ENCODE results near the gene RER1.

The RER1 gene

GRCh38 chr1:2409745-2410144, 18.1 kb downstream of the RER1 start:
- DNase-seq = no peak

- DNase-seq = no peak
Observed at GRCh38 chr1:2411801-2412394, 20.3 kb downstream of the RER1 start.

GRCh38 chr1:2412395-2412772, 20.7 kb downstream of the RER1 start, which contains the start of gene PEX10:
PEX10 (minus strand) TSS chr1:2412564; CDS start chr1:2412502, 62 bp downstream.
- DNase-seq = peak; percentile 83 to 92

- DNase-seq = peak in 1 of 2 experiments; percentile 30
Observed at GRCh38 chr1:2412773-2413494, 21.3 kb downstream of the RER1 start.

GRCh38 chr1:2413495-2414296, 22.1 kb downstream of the RER1 start:
- no peak for DNase-seq

- DNase-seq = peak; percentile 67 to 78
Observed at GRCh38 chr1:2414297-2414958, 22.8 kb downstream of the RER1 start.

GRCh38 chr1:2415337-2415736, 23.7 kb downstream of the RER1 start:
- DNase-seq = peak in 1 of 2 experiments; percentile 16

- no peak for DNase-seq
Observed at GRCh38 chr1:2415801-2416208, 24.2 kb downstream of the RER1 start.

GRCh38 chr1:2416403-2416802, 24.8 kb downstream of the RER1 start:
- no peak for DNase-seq

GRCh38 chr1:2417083-2417832, 25.6 kb downstream of the RER1 start:
- no peak for DNase-seq

GRCh38 chr1:2417833-2418225, 26.2 kb downstream of the RER1 start:
- DNase-seq = no peak

- DNase-seq = no peak
Observed at GRCh38 chr1:2418791-2419320, 27.2 kb downstream of the RER1 start.

- DNase-seq = no peak
Observed at GRCh38 chr1:2419416-2419815, 27.8 kb downstream of the RER1 start.

- no peak for DNase-seq
Observed at GRCh38 chr1:2422523-2422922, 30.9 kb downstream of the RER1 start.

GRCh38 chr1:2425892-2426291, 34.3 kb downstream of the RER1 start:
- DNase-seq = peak in 1 of 2 experiments; percentile 55

GRCh38 chr1:2426540-2426939, 34.9 kb downstream of the RER1 start:
- DNase-seq = no peak

GRCh38 chr1:2427051-2427450, 35.4 kb downstream of the RER1 start:
- DNase-seq = no peak

- no peak for DNase-seq
Observed at GRCh38 chr1:2427976-2428375, 36.3 kb downstream of the RER1 start.

- no peak for DNase-seq
Observed at GRCh38 chr1:2428490-2428889, 36.8 kb downstream of the RER1 start.

GRCh38 chr1:2429780-2430591, 38.3 kb downstream of the RER1 start:
- no peak for DNase-seq

- no peak for DNase-seq
Observed at GRCh38 chr1:2430592-2430973, 38.9 kb downstream of the RER1 start.
